Caki2 (cell line): ENCODE data around the gene SNX33. TPM values are rescaled to one million over a fixed set of nuclear protein-coding genes. Genes with fewer than 3 reads are reported as not detected.
"Not testable (repeated sequence)": the region's sequence is repeated elsewhere in the genome, so short reads cannot be mapped to it uniquely, and the experiment has no call there.

Source experiments
- DNase-seq: peaks from one replicate; pipeline ENCODE4 v3.0.0-alpha.2; 2015; ENCODE audit warnings: low read depth
- in situ Hi-C: cut with HindIII; loops from 2 replicates; pipeline ENCODE4 v1.10.0; 2016; ENCODE audit warnings: low sequenced_read_pairs, low pct_unique_long_range_greater_than_20kb, mixed read lengths
- total RNA-seq: library from RNA; depleted of rRNA; stranded (reverse); fragments of >200 nt; shearing (Covaris generic); gene quantifications from 2 replicates; pipeline ENCODE4 v1.2.3, GENCODE V29; 2014; ENCODE audit warnings: low replicate concordance

Gene SNX33
- total RNA-seq, 1 experiment from 2014 or later, result 10.2 TPM

GRCh38 chr15:75693501-75694240, 46.0 kb downstream of the SNX33 start:
- in situ Hi-C loops, result no loop called here
- DNase-seq, result no peak

DNA sequence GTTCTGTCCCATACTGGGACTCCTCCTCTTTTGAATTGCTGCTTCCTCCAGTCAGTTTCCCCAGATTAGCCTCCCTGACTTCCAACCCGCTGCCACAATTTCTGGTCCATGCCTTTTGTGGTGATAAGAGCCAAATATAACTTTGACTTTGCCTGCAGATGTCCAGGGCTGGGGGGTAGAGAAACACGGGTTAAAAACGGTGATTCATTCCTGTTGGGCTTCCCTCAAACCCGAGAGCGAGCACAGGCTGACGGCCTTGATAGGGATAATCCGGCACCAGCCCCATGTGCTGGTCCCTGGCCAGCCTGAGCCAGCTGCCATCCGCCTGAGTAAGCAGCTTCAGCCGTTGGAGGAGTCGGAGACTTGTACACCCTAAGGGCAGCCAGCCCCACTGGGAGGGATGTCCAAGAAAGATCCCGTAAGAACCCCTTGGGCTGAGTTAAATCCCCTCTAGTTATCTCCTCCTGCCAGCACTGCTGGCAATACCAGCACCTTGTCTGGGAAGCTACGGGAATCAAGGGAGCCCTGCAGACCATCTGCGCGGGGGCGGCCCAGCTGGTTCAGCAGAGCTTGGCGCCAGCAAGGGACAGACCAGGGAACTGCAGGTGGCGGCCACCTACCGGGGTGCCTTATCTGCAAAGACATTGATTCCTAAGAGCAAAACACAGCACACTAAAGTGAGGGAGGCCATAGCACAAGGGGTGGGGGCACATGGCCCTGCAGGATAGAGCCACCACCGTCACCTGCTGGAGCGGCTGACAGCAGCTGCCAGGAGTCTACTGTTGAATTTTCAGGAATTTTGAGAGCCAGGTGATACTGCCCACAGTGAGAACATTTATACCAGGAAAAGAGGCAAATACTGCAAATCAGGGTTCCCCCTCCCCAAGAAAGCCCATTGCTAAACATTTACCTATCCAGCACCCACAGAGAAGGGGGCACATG, 46.8 kb downstream of the SNX33 start:
- no peak for DNase-seq
- in situ Hi-C loops, result no loop called here

DNA sequence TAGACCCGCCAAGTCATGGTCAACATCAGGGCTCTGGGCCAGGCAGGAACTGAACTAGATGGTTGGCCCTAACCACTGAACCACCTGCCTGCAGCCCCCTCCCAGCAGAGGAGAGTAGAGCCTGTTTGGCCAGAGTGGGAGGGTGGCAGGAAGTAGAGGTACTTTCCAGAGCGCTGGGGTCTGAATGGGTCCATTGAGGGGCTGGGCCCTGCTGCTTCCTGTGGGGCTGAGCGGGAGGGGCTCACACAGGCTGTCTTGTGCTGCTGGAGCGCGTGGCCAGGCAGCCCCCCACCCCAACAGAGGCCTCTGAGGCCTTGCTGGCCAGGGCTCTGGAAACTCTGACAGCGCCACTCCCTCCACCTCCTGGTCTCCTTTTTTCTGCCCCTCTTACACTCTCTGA, 47.5 kb downstream of the SNX33 start:
- no peak for DNase-seq
- in situ Hi-C loops, result no loop called here

- no peak for DNase-seq
- in situ Hi-C loops, result no loop called here
Observed at GRCh38 chr15:75695634-75696310, 48.1 kb downstream of the SNX33 start.

- DNase-seq, result no peak
- in situ Hi-C loops, result no loop called here
Observed at GRCh38 chr15:75696311-75696720, 48.6 kb downstream of the SNX33 start.

GRCh38 chr15:75696854-75697259, 49.1 kb downstream of the SNX33 start:
- in situ Hi-C loops, result no loop called here

DNA sequence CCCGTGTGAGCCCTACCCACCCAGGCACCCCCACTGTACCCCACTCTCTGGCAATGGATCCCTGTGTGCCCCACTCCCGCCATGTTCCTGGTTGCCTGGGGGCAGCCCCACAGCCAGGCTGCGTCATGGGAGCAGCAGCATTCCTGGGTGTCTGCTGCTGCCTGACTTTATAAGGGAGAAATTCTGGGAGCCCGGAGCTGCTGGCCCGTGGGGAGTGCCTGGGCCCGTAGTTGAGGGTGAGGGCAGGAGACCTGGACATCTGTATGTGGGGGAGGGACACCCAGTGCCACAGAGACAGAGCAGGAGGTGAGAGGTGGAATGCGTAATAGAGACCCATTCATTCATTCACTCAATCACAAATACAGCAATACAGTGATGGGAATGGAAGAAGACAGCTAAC, 49.8 kb downstream of the SNX33 start:
- in situ Hi-C loops, result no loop called here
- DNase-seq, result no peak

More at GRCh38 chr15:75696854-75697259, 49.1 kb downstream of the SNX33 start:
- no peak for DNase-seq

GRCh38 chr15:75697974-75698747, 50.4 kb downstream of the SNX33 start:
- in situ Hi-C loops, DNase-seq: not testable (repeated sequence)

DNA sequence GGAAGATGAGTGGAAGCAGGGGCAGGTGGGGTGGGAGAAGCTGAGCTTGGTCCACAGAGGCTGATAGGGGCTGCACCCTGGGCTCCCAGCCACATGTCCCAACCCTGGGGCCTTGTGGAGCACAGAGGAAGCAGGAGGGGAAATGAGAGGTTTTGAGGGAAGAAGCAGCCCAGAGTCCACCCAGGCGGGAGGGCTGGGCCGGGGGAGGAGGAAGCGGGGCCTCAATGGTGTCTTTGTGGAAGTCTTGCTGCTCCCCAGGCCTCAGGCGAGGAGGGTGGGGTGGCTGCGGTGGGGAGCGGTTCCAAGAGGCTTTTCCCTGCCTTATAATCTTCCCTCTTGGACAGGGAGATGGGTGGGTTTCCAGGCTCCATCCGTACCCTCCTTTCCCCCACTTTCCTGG, 51.8 kb downstream of the SNX33 start:
- in situ Hi-C loops, DNase-seq: not testable (repeated sequence)

- DNase-seq, in situ Hi-C loops: not testable (repeated sequence)
Observed at GRCh38 chr15:75699961-75700874, 52.5 kb downstream of the SNX33 start.

GRCh38 chr15:75701071-75702003, 53.6 kb downstream of the SNX33 start:
- DNase-seq, in situ Hi-C loops: not testable (repeated sequence)

- in situ Hi-C loops, result no loop called here
Observed at GRCh38 chr15:75702436-75702835, 54.7 kb downstream of the SNX33 start.

DNA sequence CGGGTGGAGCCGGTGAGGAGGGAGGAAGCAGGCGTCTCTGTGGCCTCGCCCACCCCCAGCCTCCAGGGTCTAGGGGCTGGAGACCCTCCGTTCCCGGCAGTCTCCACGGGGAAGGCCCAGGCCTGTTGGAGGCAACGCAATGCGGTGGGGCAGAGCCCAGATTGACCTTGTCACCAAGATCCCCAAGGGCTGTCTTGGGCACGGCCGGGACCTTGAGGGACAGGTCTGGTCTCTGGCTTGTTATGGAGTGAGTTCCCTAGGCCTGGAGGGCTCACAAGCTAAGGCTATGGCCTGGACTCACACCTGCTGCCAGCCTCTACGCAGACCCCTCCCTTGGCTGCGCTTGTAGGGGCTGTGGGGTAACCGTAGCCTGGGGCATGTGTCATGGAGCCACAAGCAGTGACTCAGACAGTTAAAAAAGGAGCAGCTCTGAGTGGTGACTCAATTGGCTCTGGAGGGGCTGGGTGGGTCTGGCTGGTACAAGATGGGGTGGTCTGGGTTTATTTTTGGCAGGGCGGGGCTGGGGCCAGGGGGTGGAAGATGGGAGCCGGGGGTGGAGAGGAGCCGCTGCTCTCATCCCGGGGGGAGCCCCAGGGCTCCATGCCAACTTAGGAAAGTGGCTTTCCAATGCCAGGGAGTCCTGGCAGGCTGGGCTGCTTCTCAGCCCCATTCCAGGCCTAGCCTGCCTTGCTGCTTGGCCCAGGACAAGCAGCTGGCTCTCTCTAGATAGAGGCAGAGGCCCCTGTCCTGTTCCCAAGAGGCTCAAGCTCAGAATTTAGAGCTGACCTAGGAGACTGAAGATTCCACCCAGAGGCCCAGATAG, 55.9 kb downstream of the SNX33 start:
- in situ Hi-C loops, DNase-seq: not testable (repeated sequence)

More at GRCh38 chr15:75702436-75702835, 54.7 kb downstream of the SNX33 start:
- DNase-seq, result no peak

DNA sequence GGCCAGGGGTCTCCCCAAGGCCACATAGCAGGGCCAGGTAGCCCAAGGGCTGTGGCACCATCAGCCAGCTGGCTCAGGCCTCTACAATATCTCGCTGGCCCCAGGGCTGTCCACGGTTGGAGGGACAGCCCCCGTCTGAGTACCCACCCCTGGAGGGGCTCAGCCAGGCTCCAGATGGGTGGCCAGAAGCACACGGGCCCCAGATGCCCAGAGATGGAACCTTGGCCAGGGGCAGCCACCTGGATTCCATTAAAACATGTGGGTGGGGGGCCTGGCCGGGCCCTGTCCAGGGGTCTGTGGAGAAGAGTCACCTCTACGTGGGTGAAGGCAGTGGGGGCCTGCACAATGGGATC, 56.5 kb downstream of the SNX33 start:
- DNase-seq, result no peak
- in situ Hi-C loops, result no loop called here

- in situ Hi-C loops, result no loop called here
- DNase-seq, result no peak
Observed at GRCh38 chr15:75704618-75705017, 56.9 kb downstream of the SNX33 start.
